Stimulated activated CD4-positive, alpha-beta T cell treated with anti-CD3 and anti-CD28 coated beads, Interleukin-15, amount 100 ng/mL, for 24 hours (primary cell): ENCODE measurements around the gene SLC22A23.

Source experiments
- DNase-seq: peaks from one replicate; pipeline ENCODE4 v3.0.0-alpha.2; 2020

The SLC22A23 gene

DNA sequence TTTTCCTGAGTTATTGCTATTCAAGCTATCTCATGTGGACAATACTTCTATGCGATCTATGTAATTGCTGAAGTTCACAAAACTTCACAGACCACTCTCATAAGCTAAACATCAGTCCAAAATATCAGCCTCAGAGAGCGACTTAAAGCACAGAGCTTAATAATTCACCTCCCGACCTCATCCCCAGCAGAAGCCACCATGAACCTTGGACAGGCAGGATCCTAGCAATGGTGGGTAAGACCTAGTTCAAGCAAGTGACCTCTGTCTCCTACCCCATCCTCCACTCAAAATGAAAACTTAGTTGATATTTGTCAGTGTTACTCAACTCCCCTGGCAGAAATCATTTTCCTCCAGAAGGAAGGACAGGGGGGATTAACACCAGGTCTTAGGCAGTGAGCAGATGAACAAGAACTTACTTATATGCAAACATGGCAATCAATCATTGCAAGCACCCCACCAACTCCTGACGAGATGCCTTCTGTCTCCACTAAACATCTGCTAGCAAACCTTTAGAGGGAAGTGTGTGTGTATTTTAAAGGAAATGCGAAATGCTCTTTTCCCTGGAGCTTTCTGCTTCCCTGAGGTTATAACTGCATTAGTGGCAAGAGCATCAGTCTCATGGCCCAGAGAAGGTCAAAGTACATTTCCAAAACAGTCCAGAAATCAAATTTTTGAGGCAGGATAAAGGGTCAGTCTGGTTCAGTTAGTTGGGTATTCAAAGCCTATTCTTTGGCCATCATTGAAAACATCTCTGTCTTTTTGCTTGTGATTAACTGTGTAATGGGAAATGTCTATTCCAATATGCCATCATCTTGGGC lies 90.0 kb downstream of the SLC22A23 start:
- no peak for DNase-seq

GRCh38 chr6:3364391-3364790 lies 92.5 kb downstream of the SLC22A23 start:
- DNase-seq: no peak

DNA sequence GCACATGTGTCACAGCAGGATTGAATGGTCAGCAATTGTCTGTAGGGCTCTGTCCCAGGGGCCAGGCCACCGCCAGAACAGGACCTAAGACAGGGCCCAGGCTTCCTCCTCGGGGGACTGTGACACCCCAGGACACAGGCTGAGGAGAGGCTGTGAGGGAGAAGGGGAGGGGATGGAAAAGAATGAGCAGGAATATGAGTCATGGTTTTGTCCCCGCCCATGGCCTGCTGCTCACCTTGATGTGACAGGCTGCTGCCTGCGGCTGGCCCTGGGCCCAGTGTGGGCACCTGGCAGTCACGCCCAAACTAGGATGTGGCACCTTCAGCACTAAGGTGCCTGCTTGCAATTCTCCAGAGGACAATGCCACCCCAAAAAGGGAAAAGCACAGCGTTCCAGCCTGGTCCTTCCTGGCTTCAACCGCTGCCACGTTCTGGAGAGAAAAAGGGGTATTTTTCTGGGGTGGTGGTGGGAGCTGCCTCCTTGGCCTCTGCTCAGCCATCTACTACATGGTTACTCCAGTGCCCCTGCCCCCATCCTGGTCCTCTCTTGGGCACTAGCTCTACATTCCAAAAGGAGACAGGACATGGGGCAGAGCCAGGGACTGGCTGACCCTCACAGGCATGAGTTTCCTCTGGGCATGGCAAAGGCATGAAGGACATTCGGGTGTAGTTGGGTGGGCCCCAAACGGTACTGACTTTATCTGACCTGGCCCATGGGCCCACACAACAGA lies 93.4 kb downstream of the SLC22A23 start:
- peak; percentile 21 for DNase-seq

- no peak for DNase-seq
Measured at GRCh38 chr6:3361312-3362037, 95.4 kb downstream of the SLC22A23 start.

GRCh38 chr6:3360727-3361045 lies 96.2 kb downstream of the SLC22A23 start:
- no peak for DNase-seq

DNA sequence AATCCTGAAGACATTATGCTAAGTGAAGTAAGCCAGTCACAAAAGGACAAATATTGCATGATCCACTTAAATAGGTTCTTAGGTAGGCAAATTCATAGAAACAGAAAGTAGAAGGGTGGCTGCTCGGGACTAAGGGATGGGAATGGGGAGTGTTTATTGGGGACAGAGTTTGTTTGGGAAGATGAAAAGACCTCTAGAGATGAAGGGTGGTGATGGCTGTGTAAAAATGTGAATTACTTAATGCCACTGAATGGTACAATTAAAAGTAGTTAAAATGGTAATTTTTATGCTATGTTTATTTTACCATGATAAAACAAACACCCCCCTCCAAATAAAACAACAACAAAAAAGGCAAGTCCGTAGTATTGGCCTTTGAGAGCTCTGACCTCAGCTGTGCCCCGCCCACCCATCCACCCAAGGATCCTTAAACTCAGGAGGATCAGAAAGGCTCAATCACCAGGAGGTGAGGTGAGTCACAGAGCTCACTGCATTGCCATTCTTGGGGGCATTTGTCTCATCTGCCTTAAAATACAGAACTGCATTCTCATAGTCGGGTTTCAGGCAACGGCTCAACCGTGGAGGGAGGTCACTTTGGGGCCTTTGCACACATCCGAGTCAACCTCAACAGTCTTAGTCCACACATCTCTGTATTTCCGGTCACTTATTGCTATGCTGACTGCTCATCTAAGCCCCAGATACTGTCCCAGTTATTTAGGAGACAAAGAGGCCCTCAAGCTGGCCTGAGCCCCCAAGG lies 96.7 kb downstream of the SLC22A23 start:
- DNase-seq: no peak

DNA sequence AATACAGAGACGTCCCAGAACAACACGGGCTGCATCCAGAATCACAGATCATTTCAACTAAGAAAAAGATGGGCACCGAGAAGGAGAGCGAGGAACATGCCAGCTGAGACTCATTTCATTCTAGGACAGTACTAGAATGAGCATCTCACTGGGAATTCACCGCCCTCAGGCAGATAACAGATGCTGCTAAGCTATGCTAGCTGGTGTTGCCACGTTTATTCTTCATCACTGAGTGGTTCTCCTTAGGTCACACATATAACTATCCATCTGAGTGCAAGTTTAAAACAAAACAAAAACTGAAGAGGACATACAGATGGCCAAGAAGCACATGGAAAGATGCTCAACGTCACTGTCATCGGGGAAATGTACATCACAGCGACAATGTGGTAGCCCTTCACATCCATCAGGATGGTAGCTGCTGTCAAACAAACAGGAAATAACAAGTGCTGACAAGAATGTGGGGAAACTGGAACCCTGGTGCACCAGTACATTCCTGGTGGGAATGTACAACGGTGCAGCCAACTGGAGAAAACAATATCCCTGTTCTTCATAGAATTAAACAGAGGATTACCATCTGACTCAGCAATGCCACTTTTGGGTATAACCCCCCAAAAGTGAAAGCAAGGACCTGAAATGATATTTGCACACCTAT lies 97.6 kb downstream of the SLC22A23 start:
- DNase-seq: no peak

- no peak for DNase-seq
Measured at GRCh38 chr6:3358413-3359100, 98.3 kb downstream of the SLC22A23 start.

DNA sequence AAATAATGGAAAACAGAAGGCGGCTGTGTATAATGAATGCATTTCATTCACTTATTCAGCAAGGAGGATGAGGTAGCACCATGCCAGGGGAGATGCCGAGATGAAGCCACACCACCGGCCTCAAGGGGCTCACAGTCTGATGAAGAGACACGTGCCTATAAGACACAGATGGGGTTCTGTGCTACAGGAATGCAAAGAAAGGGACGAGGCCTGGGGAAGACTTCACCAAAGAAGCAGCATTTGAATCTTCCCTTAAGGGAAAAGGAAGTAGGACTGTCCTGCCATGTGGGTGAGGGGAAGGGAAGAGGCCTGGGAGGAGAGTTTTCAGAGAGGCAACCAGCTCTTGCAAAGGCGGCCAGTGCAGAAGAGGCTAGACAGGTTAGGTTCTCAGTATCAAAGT lies 99.2 kb downstream of the SLC22A23 start:
- no peak for DNase-seq

DNA sequence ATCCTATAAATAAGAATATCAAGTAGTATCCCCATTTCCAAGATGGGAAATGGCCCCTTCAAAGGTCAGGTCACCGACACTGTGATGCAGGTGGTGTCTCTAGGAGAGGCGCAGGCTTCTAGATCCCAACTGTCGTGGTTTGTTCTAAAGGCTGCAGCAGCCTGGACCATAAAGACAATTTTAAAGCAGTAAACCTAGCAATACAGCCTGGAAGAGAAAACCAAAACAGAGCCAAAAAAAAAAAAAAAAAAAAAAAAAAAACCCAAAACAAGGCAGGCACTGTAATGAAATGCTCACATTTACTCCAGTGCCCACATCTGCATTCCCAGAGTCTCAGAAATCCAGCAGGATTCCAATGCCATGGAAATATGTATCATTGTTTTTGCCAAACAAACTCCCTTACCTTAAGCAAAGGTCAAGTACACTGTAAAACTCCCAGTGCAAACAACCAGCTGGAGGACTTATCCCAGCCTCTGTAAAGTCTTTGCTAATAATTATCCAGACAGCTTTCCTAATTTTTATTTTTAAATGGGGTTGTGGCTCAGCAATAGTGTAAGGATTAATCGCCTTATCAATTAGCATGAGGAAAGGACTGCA lies 99.9 kb downstream of the SLC22A23 start:
- no peak for DNase-seq

DNA sequence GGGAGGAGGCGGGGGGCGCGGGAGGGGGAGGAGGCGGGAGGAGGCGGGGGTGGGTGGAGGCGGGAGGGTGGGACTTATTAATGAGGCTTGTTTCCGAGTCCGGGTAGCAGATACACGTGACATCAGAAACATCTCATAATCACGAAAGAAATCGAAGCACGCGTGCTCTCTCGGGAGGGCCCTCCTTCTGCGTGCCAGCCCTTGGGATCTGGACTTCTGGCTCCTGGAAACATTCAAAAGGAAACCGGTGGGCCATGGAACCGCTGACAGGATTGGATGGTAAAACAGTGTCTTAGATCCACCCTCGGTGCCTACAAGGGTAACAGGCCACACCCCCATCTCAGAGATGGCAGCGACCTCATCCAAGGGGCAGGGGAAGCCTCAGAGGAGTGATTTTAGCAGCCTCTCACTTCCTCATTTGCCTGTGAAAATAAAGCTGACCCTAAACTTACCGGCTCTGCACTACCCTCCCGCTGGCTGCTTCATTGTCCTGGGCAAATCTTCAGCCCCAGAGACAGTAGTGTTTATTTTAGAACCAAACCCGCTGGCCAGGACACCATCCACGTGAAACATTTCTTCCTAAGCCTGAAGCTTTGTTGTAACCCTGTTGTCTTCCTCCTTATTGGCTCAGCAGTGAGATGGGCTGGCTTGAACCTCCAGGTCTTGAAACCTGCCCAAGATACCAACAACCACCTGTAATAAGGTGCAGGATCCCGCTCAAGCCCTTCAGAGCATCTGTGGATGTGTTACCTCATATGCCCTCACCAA lies 100.6 kb downstream of the SLC22A23 start:
- peak; percentile 53 for DNase-seq

DNA sequence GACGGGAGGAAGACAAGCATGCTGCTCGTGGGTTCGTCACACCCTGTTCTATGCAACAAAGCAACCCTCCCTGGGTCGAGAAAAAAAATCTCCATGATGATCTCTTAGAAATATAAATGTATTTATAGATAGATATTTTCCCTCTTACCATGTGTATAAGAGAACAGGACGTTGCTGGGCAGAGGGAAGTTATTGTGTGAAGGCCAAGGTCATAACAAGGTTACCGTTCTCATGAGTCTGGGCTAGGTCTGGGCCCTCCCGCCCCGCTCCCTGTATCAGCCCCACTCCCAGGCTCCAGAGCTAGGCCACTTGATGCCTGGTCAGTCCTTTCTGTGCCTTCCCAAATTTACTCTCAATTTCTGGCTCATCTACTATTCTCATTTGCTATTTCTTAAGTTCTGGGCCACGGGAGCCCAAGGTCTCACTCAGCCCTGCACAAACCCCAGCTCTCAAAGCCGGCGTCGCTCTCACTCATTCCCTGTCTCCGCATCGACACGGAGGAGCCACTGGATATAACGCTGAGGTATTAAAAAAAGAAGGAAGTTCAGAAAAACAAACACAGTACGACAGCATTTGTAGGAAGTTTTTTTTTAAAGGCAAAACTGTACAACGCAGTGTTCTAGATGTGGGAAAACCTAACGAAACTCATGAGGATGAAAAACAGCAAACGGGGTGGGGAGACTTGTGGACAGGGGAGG lies 101.3 kb downstream of the SLC22A23 start:
- peak; percentile 24 for DNase-seq

DNA sequence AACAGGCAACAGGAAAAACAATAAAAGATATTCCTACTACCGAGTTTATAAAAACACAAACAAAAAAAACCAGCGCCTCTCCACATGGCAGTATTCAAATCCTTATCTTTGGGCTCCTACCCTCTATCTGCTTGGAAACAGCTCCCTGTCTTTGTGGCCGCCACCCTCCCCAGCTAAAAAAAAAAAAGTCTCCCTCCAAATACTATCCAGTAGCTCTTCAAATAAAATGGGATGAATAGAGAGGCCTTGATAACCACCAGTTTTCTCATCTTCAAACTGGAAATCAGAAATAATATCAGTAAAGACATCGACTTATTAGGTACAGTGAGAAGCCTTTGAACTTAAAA lies 101.9 kb downstream of the SLC22A23 start:
- DNase-seq: no peak

DNA sequence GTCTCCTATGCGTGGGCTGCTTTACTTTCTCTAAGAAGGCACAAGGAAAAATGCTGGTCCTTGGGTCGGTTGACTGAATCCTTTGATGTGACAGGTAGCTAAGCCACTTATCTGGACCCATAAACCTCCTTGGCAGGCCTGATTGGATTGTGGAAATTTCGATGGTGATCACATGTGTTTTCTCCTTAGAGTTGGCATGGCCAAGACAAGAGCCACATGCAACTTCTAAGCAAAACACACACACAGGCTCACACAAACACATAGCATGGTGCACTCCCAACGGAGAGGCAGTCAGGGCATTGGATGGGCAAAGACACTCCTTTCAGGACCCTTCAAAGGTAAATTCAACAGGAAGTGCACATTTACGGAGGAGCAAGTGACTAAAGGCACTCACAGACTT lies 102.9 kb downstream of the SLC22A23 start:
- DNase-seq: no peak

DNA sequence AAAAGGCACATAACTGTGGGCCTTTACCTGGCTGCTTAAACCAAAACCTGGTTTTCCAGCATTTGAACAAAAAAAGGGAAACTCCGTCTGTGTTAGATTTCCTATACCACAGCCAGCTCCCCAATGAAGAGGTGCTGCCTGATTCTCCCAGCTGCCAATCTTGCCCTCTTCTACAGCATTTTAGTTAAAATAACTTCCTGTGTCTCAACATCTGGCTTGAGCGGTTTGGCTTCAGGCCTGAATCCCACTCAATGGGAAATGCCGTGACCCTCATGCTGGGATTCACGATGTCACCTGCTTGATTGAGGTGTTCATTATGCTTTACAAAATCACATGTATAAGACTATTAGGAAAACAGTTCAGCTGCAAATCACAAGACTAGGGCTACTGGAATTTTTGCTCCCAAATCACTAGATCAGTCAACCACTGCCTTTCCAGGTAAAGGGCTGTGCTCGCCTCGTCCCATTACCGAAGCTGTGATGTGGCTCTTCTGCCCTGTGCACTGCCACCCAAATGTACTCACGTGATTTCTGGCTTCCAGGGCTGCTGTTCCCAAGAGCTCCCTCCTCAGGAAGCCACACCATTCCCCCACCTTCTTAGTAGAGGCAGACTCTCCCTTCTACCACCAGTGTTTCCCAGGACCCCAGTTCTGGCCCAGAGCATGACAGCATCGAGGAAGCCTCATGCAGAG lies 103.5 kb downstream of the SLC22A23 start:
- DNase-seq: no peak

DNA sequence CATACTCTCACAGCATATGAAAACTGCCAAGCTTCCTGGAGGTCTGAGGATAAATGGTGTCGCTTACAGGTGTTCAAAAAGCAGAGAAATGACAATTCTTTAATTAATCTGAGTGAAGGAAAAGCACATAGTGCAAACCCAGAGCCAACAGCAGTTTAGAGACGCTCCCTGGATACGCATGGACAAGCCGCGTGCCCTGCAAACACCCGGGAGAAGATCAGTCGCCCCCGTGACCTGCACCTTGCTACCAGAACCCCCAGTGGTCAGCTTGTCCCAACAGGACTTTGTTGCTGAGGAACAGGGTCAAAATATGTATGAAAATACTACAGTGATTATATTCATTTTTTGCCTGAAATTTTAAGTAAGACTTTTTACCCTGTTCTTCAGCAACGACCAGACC lies 104.2 kb downstream of the SLC22A23 start:
- DNase-seq: no peak

DNA sequence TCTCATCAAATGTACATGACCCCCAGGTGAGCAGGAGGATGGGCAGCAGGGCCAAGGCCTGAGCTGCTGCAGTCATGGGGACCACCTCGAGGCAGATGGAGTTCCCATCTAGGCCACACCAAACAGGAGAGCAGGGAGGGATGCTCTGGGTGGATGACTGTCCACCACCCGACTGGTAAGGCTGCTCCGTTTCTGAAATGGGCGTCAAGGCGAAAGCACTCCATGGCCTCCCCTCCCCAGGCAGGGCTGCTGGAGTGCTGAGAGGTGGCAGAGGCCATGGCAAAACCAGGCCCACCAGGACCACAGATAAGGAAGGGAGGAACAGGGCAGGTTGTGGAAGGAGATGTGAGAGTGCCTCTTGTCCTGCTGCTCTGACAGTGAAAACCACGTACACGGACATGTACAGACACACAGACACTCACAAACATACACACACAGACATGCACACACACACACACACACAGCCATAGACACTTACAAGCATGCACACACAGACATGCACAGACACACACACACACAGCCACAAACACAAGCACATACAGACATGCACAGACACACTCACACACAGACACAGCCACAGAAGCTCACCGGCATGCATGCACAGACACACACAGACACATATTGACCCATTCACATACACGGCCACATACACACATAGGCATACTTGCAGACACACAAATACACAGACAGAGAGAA lies 104.9 kb downstream of the SLC22A23 start:
- no peak for DNase-seq

DNA sequence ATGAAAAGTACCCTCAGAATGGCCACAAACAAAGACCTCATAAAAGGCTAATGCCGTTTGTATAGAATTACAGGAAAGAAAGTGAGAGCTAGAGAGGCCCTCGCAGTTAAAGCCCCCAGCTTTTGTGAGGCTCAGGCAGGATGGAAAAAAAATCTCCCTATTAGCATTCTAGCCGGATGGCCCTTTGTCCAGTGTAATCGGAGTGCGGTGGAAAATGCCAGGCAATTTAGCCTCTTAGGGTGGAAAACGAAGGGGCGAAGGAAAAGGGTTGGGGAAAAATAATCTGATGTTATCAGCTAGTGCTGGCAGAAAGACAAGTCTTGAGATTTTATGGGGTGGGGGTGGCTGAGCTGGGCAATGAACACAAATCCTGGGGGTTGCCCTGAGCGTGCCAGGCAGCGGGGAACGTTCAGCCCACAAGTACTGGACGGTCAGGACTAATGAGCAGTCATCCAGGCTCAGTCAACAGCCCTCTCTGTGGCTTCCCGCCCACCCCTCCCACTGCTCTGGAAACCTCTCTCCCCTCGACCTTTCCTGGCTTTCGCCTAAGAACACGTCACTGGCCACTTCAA lies 105.7 kb downstream of the SLC22A23 start:
- no peak for DNase-seq
